Neural crest cell (in vitro differentiated cells): ENCODE measurements around the gene PLVAP. TPM values are rescaled to one million over a fixed set of nuclear protein-coding genes. Genes with fewer than 3 reads are reported as not detected.

Experiments
- DNase-seq: peaks from one replicate; pipeline ENCODE4 v3.0.0; 2021; ENCODE audit warnings: low read depth, mixed read lengths, low spot score
- H3K27ac Mint-ChIP-seq: one replicate; pipeline ENCODE4 v1.8.0; 2021; ENCODE audit warnings: mild to moderate bottlenecking, mixed read lengths; ENCODE audit not compliant: unreplicated experiment
- H3K27me3 Mint-ChIP-seq: 2 replicates; pipeline ENCODE4 v1.8.0; 2021; ENCODE audit warnings: low read depth, mild to moderate bottlenecking, mixed read lengths
- H3K36me3 Mint-ChIP-seq: 2 replicates; pipeline ENCODE4 v1.8.0; 2021; ENCODE audit warnings: low read depth, mild to moderate bottlenecking, mixed read lengths
- H3K4me1 Mint-ChIP-seq: 2 replicates; pipeline ENCODE4 v1.8.0; 2021; ENCODE audit warnings: mixed read lengths
- H3K4me3 Mint-ChIP-seq: one replicate; pipeline ENCODE4 v1.8.0; 2021; ENCODE audit warnings: mild to moderate bottlenecking, mixed read lengths
- H3K9me3 Mint-ChIP-seq: 2 replicates; pipeline ENCODE4 v1.8.0; 2021; ENCODE audit warnings: mixed read lengths
- total RNA-seq: library from RNA; stranded (reverse); gene quantifications from 2 replicates; pipeline ENCODE4 v1.2.1, GENCODE V29; 2021
- TF ChIP-seq, protein P1 (sequence below): fragments of 200-600 bp; sonication (generic); conservative IDR thresholded peaks from 2 replicates; pipeline ENCODE4 v1.5.0; 2021; ENCODE audit warnings: antibody characterized with exemption, mild to moderate bottlenecking

PLVAP gene
- total RNA-seq, 1 donor from 2014 or later = 1.8 TPM

DNA sequence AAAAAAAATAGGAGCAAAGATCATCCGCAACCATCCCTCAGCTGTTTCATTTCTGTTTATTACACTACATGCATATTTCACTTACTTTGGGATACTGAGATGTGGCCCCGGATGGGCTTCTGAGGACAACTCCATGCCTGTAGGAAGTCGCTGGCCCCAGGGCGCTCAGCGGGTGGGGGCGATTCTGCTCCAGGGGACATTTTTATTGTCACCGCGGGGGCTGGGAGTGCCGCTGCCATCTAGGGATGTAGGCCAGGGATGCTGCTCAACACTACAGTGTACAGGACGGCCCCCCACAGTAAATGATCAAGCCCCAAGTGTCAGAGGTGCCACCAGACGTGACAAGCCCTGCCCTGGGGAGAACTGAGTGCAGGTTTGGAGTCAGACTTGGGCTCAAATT is 34.7 kb upstream of the PLVAP start:
- DNase-seq = no peak
- TF ChIP-seq, protein P1, sequence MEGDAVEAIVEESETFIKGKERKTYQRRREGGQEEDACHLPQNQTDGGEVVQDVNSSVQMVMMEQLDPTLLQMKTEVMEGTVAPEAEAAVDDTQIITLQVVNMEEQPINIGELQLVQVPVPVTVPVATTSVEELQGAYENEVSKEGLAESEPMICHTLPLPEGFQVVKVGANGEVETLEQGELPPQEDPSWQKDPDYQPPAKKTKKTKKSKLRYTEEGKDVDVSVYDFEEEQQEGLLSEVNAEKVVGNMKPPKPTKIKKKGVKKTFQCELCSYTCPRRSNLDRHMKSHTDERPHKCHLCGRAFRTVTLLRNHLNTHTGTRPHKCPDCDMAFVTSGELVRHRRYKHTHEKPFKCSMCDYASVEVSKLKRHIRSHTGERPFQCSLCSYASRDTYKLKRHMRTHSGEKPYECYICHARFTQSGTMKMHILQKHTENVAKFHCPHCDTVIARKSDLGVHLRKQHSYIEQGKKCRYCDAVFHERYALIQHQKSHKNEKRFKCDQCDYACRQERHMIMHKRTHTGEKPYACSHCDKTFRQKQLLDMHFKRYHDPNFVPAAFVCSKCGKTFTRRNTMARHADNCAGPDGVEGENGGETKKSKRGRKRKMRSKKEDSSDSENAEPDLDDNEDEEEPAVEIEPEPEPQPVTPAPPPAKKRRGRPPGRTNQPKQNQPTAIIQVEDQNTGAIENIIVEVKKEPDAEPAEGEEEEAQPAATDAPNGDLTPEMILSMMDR = no peak
- Mint-ChIP-seq H3K27ac (no peak overlapping the region), H3K9me3 (no peaks in the 10 kb centered on the region), H3K4me3 (no peak overlapping the region), H3K27me3 (peaks cover 26% of the 10 kb centered on the region), H3K4me1 (peaks cover 28% of the 10 kb centered on the region), H3K36me3 (no peaks in the 10 kb centered on the region)

DNA sequence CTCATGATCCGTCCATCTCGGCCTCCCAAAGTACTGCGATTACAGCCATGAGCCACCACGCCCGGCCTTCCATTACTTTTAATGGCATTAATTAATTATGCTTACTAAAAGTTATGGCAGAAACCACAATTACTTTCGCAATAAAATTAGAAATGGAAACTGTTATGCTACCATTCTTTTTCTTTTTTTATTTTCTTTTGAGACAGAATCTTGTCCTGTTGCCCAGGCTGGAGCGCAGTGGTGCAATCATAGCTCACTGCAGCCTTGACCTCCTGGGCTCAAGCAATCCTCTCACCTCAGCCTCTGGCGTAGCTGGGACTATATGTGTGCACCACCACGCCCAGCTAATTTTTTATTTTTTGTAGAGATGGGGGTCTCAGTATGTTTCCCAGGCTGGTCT is 32.8 kb upstream of the PLVAP start:
- H3K27ac Mint-ChIP-seq = no peak overlapping the region
- peaks cover 13% of the 10 kb centered on the region for H3K27me3 Mint-ChIP-seq
- TF ChIP-seq, protein P1 = no peak
- no peaks in the 10 kb centered on the region for H3K9me3 Mint-ChIP-seq
- DNase-seq = no peak
- H3K36me3 Mint-ChIP-seq = no peaks in the 10 kb centered on the region
- peaks cover 27% of the 10 kb centered on the region for H3K4me1 Mint-ChIP-seq
- no peak overlapping the region for H3K4me3 Mint-ChIP-seq

DNA sequence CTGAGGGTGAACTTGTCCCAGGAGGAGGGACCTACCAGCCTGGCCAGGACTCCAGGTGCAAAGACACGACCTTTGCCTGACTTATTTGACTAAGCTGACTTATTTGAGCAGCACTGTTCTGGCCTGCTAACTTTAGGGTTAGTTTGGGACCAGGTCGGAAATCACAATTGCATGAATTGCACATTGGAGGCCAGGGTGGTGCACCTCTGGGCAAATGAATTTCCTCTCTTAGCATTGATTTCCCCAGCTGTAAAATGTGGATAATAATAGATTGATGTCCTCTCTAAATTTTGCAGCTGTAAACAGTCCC is 29.7 kb upstream of the PLVAP start:
- DNase-seq = no peak
- Mint-ChIP-seq H3K4me1 (peaks cover 26% of the 10 kb centered on the region), H3K36me3 (no peaks in the 10 kb centered on the region), H3K4me3 (peak overlapping the region; percentile 4), H3K27me3 (no peaks in the 10 kb centered on the region), H3K9me3 (no peaks in the 10 kb centered on the region), H3K27ac (no peak overlapping the region)
- TF ChIP-seq, protein P1 = no peak

DNA sequence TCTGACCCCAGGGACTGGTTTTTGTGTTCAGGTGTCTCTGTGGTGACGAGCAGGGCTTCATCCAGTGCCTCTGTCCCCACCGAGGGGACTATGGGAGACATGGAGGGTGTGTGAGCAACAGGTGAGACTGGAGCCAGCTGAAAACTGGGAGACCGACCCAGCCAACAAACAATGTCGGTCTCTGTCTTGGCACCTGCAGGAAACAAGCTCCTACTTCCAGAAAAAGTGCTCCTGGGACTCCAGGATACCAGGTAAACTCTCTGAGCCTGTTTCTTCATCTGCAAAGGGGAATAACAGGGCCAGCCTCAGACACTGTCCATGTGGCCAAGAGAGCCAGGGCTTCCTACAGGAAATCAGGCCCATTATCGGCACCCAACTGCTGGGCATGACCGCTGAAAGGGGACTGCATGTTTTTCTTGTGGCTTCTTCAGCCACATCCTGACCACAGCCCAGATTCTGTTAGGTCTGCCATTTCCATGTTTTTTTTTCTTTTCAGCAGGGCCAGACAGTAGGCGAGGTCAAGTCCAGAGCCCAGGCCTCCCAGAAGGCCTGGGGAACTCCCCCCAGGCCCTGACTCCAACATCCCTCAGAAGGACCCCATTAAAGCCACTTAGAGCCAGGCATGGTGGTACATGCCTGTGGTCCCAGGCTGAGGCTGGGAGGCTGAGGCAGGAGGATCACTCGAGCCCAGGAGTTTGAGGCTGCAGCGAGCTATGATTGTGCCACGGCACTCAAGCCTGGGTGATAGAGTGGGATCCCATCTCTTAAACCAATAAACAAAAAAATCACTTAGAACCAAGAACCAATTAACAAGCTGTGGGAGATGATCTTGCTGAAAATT is 29.1 kb upstream of the PLVAP start:
- no peaks in the 10 kb centered on the region for H3K27me3 Mint-ChIP-seq
- no peak overlapping the region for H3K4me3 Mint-ChIP-seq
- peaks cover 26% of the 10 kb centered on the region for H3K4me1 Mint-ChIP-seq
- no peaks in the 10 kb centered on the region for H3K36me3 Mint-ChIP-seq
- H3K9me3 Mint-ChIP-seq = no peaks in the 10 kb centered on the region
- no peak overlapping the region for H3K27ac Mint-ChIP-seq
- no peak for DNase-seq
- TF ChIP-seq, protein P1 = no peak

DNA sequence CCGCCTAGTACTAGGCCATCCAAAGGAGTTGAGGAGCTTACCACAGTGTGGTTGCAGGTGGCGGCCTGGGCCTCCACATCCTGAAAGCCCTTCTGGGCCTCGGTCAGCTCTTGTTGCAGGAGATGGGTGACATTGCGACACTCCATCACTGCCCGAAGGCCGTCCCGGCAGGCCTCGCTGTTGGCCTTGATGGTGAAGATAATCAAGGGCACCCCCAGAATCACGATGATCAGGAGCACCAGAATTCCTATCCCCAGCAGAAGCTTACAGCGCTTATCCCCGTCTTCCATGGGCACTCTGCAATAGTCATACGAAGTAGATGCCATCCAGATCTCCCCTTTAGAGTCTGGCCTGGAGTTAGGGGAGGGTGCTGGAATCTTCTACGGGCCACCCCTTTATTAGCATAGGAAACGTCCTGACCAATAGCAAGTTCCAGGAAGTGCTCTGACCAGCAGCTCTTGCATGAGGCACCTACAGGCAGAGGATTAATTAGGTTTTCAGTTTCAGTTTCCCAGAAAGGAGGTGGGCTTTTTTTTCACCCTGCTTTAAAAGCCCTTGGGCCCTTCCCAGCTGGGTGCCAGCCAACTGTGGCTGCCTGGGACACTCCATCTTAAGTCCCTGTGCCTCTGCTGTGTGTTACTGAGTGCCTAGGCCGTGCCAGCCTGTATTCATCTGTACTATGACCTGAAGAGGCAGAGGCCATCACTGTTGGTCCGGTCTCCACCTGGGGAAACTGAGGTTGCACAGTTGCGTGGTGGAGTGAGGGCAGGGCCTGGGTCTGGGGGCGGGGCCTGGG is 28.3 kb upstream of the PLVAP start, which contains the start of gene BST2:
Gene BST2 (minus strand): TSS at position 381 of the 796 bp plus-strand sequence. CDS start 55 bp downstream, at position 326.
- Mint-ChIP-seq H3K27ac (no peak within 1 kb of the TSS), H3K9me3 (no peaks in the 10 kb centered on the region), H3K27me3 (no peaks in the 10 kb centered on the region), H3K36me3 (no peaks in the 10 kb centered on the region), H3K4me1 (peaks cover 26% of the 10 kb centered on the region), H3K4me3 (no peak within 1 kb of the TSS)
- no peak for DNase-seq
- TF ChIP-seq, protein P1 = no peak
